Smooth muscle cell (in vitro differentiated cells): ENCODE data around the gene YJU2. TPM values are rescaled to one million over a fixed set of nuclear protein-coding genes. Genes with fewer than 3 reads are reported as not detected.

Source experiments
- DNase-seq: peaks from one replicate; lab custom pipeline; 2025; ENCODE audit not compliant: unreplicated experiment; lab: John Stamatoyannopoulos, UW
- H2AFZ ChIP-seq: fragments of 200-600 bp; sonication (generic); 2 replicates; pipeline ENCODE4 v1.6.0; 2016; ENCODE audit warnings: antibody characterized with exemption, low read depth, mild to moderate bottlenecking
- H3F3A ChIP-seq: fragments of 200-600 bp; sonication (generic); 2 replicates; pipeline ENCODE4 v1.6.0; 2017; ENCODE audit warnings: antibody characterized with exemption, low read depth
- H3K27ac ChIP-seq: fragments of 200-600 bp; sonication (generic); 2 replicates; pipeline ENCODE4 v1.5.1; 2016; ENCODE audit warnings: low read depth, mild to moderate bottlenecking
- H3K27me3 ChIP-seq: fragments of 200-600 bp; sonication (generic); 2 replicates; pipeline ENCODE4 v1.6.1; 2016; ENCODE audit warnings: low read depth, mild to moderate bottlenecking
- H3K36me3 ChIP-seq: fragments of 200-600 bp; sonication (generic); 2 replicates; pipeline ENCODE4 v1.5.1; 2016; ENCODE audit warnings: low read depth
- H3K4me1 ChIP-seq: fragments of 200-600 bp; sonication (generic); 2 replicates; pipeline ENCODE4 v1.5.1; 2016; ENCODE audit warnings: low read depth
- H3K4me2 ChIP-seq: fragments of 200-600 bp; sonication (generic); 2 replicates; pipeline ENCODE4 v1.6.0; 2016; ENCODE audit warnings: mild to moderate bottlenecking
- H3K4me3 ChIP-seq: fragments of 200-600 bp; sonication (generic); 2 replicates; pipeline ENCODE4 v1.5.1; 2016; ENCODE audit warnings: mild to moderate bottlenecking
- H3K79me2 ChIP-seq: fragments of 200-600 bp; sonication (generic); 2 replicates; pipeline ENCODE4 v1.6.0; 2016; ENCODE audit warnings: low read depth, mild to moderate bottlenecking
- H3K9ac ChIP-seq: fragments of 200-600 bp; sonication (generic); 2 replicates; pipeline ENCODE4 v1.6.0; 2016; ENCODE audit warnings: low read depth
- H3K9me3 ChIP-seq: fragments of 200-600 bp; sonication (generic); replicated peaks from 2 replicates; pipeline ENCODE4 v1.5.1; 2016; ENCODE audit warnings: low read depth
- H4K20me1 ChIP-seq: fragments of 200-600 bp; sonication (generic); 2 replicates; pipeline ENCODE4 v1.6.0; 2016; ENCODE audit warnings: low read depth
- CTCF ChIP-seq: fragments of 200-600 bp; sonication (generic); IDR thresholded peaks from 2 replicates; pipeline ENCODE4 v1.5.1; 2017; ENCODE audit warnings: borderline replicate concordance, mild to moderate bottlenecking, antibody characterized with exemption; ENCODE audit not compliant: insufficient read depth, poor library complexity, severe bottlenecking
- WGBS: methylation state at CpG from one replicate; pipeline ENCODE4 v1.1.7; 2016; ENCODE audit warnings: low lambda C conversion rate; 5-methylcytosine and 5-hydroxymethylcytosine counted together
- polyA plus RNA-seq: library from polyadenylated mRNA; unstranded; fragments of >200 nt; fragmentation: Nextera tagmentation; extraction: Ambion mirVana; gene quantifications from 2 replicates; pipeline ENCODE4 v1.2.1, GENCODE V29; 2016
- total RNA-seq: library from RNA; depleted of rRNA; stranded (reverse); fragments of >200 nt; gene quantifications from 2 replicates; pipeline ENCODE4 v1.2.3, GENCODE V29; 2014

YJU2 gene
- total and polyA plus RNA-seq, 2 experiments from 2014 or later, result 8.7 to 12.0 TPM

GRCh38 chr19:4206818-4207484, 39.9 kb upstream of the YJU2 start:
- Histone ChIP-seq H3K4me3 (no peak overlapping the region), H2AFZ (no peak overlapping the region), H3K9ac (no peak overlapping the region), H3K79me2 (no peaks in the 10 kb centered on the region), H4K20me1 (no peaks in the 10 kb centered on the region), H3F3A (no peaks in the 10 kb centered on the region), H3K4me2 (no peak overlapping the region), H3K36me3 (no peaks in the 10 kb centered on the region), H3K4me1 (no peaks in the 10 kb centered on the region), H3K27ac (no peak overlapping the region), H3K9me3 (no peaks in the 10 kb centered on the region), H3K27me3 (peaks cover 3% of the 10 kb centered on the region)
- TF ChIP-seq CTCF, result no peak
- DNase-seq, result no peak
- WGBS, result 87% methylated on average over 10 of the region's 10 CpGs

GRCh38 chr19:4208385-4209094, 38.3 kb upstream of the YJU2 start:
- TF ChIP-seq CTCF, result no peak
- H3K27ac ChIP-seq, result no peak overlapping the region
- H3K27me3 ChIP-seq, result no peaks in the 10 kb centered on the region
- no peaks in the 10 kb centered on the region for H3F3A ChIP-seq
- DNase-seq, result no peak
- H3K4me2 ChIP-seq, result no peak overlapping the region
- H2AFZ ChIP-seq, result no peak overlapping the region
- no peaks in the 10 kb centered on the region for H4K20me1 ChIP-seq
- H3K79me2 ChIP-seq, result no peaks in the 10 kb centered on the region
- H3K36me3 ChIP-seq, result no peaks in the 10 kb centered on the region
- 73% methylated on average over 13 of the region's 13 CpGs for WGBS
- no peaks in the 10 kb centered on the region for H3K9me3 ChIP-seq
- no peak overlapping the region for H3K4me3 ChIP-seq
- H3K9ac ChIP-seq, result no peak overlapping the region
- no peaks in the 10 kb centered on the region for H3K4me1 ChIP-seq

DNA sequence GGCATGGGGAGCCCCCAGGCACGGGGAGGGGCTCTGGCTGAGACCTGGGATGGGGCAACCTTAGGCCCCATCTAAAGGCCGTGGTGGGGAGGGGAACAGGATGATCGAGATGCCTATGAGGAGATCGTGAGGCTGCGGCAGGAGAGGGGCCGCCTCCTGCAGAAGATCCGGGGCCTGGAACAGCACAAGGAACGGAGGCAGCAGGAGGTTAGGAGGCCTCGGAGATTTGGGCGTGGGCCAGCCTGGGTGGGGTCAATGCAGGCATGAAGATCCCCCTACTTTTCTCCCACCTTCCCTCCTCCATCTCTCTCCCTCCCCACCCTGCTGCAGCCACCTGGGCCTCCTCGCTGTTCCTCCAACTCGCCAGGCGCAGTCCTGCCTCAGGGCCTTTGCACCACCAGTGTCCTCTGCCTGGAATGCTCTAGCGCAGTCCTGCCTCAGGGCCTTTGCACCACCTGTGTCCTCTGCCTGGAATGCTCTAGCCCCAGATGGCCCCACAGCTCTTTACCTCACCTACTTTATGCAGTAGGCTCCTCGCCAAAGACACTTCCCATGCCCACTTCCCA, 36.6 kb upstream of the YJU2 start:
- 78% methylated on average over 15 of the region's 15 CpGs for WGBS
- no peaks in the 10 kb centered on the region for H4K20me1 ChIP-seq
- no peak overlapping the region for H2AFZ ChIP-seq
- no peak for TF ChIP-seq CTCF
- H3K4me2 ChIP-seq, result no peak overlapping the region
- H3K4me1 ChIP-seq, result no peaks in the 10 kb centered on the region
- no peak overlapping the region for H3K27ac ChIP-seq
- H3K36me3 ChIP-seq, result no peaks in the 10 kb centered on the region
- H3K9ac ChIP-seq, result no peak overlapping the region
- no peaks in the 10 kb centered on the region for H3K9me3 ChIP-seq
- H3F3A ChIP-seq, result no peaks in the 10 kb centered on the region
- DNase-seq, result no peak
- H3K4me3 ChIP-seq, result no peak overlapping the region
- no peaks in the 10 kb centered on the region for H3K27me3 ChIP-seq
- no peaks in the 10 kb centered on the region for H3K79me2 ChIP-seq

GRCh38 chr19:4213116-4213515, 33.8 kb upstream of the YJU2 start:
- 87% methylated on average over 3 of the region's 3 CpGs for WGBS
- Histone ChIP-seq H3K79me2 (no peaks in the 10 kb centered on the region), H3K27ac (no peak overlapping the region), H3K4me3 (no peak overlapping the region), H3K27me3 (no peaks in the 10 kb centered on the region), H3K9ac (no peak overlapping the region), H3K4me2 (no peak overlapping the region), H2AFZ (no peak overlapping the region), H3K36me3 (no peaks in the 10 kb centered on the region), H4K20me1 (no peaks in the 10 kb centered on the region), H3K9me3 (no peaks in the 10 kb centered on the region), H3K4me1 (no peaks in the 10 kb centered on the region), H3F3A (no peaks in the 10 kb centered on the region)
- no peak for TF ChIP-seq CTCF
- no peak for DNase-seq
